ENCODE results near the gene CA5A.

GRCh38 chr16:87845213-87845612, 91.1 kb downstream of the CA5A start:
- no peak for TF ChIP-seq CTCF (IDR thresholded peaks at IDR 0.05; ENCODE audit: insufficient read depth, low read depth, low read length)
- no peak for TF ChIP-seq EZH2 (IDR thresholded peaks at IDR 0.05; ENCODE audit: insufficient read depth, low read length)
